NCI-H82 treated with DMSO at 0.1 percent for 48 hours (cell line): ENCODE data around the gene PCDHGC5.

Experiments used
- DNase-seq: peaks from one replicate; lab custom pipeline; 2025; ENCODE audit not compliant: unreplicated experiment; lab: John Stamatoyannopoulos, UW

The PCDHGC5 gene

DNA sequence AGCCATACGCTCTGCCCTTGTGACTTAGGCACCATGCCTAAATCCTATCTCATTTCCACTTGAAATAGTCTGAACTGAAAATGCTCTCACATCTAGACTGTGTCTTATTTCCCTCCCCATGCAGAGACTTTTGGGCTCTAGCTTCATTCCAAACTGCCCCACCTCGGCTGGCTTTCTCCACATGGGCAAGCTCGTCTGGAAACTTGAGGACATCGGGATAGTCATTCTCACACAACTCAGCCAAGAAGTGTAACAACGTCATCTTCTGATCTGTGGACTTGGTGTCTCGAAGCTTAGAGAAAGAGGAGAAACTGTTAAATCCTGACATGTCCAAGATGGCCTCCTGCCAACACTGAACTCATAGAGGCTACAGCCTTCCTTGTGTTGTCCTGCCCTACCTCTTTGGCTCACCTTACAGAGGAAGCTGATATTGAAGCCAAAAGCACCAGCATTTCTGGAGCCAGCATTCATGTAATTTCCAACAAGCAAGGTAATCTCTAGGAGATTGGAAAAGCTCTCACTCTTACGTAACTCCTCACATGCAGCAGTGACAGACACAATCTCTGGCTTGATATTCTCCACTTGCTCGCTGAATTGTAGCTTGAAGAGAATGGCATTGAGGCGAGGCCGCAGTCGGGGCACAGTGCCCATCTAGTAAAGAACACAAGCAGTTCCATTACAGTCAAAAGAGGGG lies 39.6 kb downstream of the PCDHGC5 start:
- DNase-seq, result no peak

- DNase-seq, result no peak
These were observed 40.1 kb downstream of the PCDHGC5 start for GRCh38 chr5:141529002-141529401.

GRCh38 chr5:141529873-141530272 lies 41.0 kb downstream of the PCDHGC5 start:
- no peak for DNase-seq

GRCh38 chr5:141532726-141533125 lies 43.8 kb downstream of the PCDHGC5 start:
- no peak for DNase-seq

- no peak for DNase-seq
These were observed 45.0 kb downstream of the PCDHGC5 start for GRCh38 chr5:141533897-141534296.

- no peak for DNase-seq
These were observed 45.8 kb downstream of the PCDHGC5 start for GRCh38 chr5:141534492-141535213.
